ENCODE measurements around the gene SURF6. TPM values are rescaled to one million over a fixed set of nuclear protein-coding genes. Genes with fewer than 3 reads are reported as not detected.

Gene SURF6
- total RNA-seq, 1 experiment from 2014 or later = 56.3 TPM

DNA sequence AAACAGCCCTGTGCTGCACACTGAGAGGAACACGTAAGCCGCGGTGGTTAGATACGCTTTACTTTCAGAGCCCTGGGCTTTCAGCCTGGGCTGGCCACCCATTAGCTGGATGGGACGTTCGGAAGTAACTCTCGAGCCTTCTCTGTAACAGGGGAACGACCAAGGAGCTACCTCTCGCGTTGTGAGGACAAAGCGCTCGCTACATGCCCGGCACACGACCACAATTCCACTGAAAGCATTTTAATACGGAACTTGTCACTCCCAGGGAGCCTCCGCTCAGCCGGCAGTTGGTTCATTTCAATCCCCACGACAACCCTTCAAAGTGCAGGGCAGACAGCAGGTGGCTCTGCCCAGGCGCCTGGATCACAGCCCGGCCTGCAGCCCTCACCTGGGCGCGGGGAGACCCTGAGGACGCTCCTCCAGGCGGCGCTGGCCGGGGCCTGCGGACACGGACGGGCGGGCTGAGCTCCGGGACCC lies 19.9 kb upstream of the SURF6 start:
- Mint-ChIP-seq H3K4me3 (peak overlapping the region; percentile 92 to 96), H3K4me1 (peaks cover 11 to 12% of the 10 kb centered on the region in 2 experiments), H3K27ac (peak overlapping the region; percentile 72 to 95 (median 94); a peak in 5 of 7 replicates), H3K27me3 (ENCODE audit: low read depth) (no peaks in the 10 kb centered on the region), H3K9me3 (no peaks in the 10 kb centered on the region), H3K36me3 (ENCODE audit: insufficient read depth in 1 of 3, low read depth in 3 of 3) (peaks cover 18 to 57% (median 50%) of the 10 kb centered on the region in 3 experiments; a peak in 6 of 7 replicates)
- Histone ChIP-seq H3K23ac (ENCODE audit: insufficient read length, low read depth, low read length) (no peak overlapping the region), H2BK15ac (ENCODE audit: low read depth, low read length) (no peak overlapping the region), H3K79me1 (ENCODE audit: insufficient read depth, low read depth, low read length, poor library complexity, severe bottlenecking) (peaks cover 3% of the 10 kb centered on the region), H3K23me2 (ENCODE audit: insufficient read length, low read depth, low read length, poor library complexity, severe bottlenecking) (peaks cover 10% of the 10 kb centered on the region), H2BK5ac (ENCODE audit: insufficient read length, low read length) (no peak overlapping the region), H3K27ac (ENCODE audit: insufficient read length, low read depth, low read length) (no peak overlapping the region), H3T11ph (ENCODE audit: low read length) (no peak overlapping the region), H3K27me3 (ENCODE audit: insufficient read depth, low read length) (no peaks in the 10 kb centered on the region), H4K20me1 (ENCODE audit: control insufficient read depth, insufficient read depth, insufficient read length) (no peaks in the 10 kb centered on the region), H3K9ac (ENCODE audit: extremely low read depth, insufficient read length, low read length) (peak overlapping the region; percentile 45), H2BK20ac (ENCODE audit: low read depth, low read length, poor library complexity, severe bottlenecking) (no peak overlapping the region), H4K5ac (ENCODE audit: insufficient read length, low read depth, low read length) (no peak overlapping the region), H3K56ac (ENCODE audit: insufficient read length, low read depth, low read length) (no peak overlapping the region), H2AFZ (ENCODE audit: low read length) (no peak overlapping the region), H3K4me1 (ENCODE audit: insufficient read depth, low read length) (no peaks in the 10 kb centered on the region), H3K4ac (ENCODE audit: low read depth, low read length) (no peak overlapping the region), H4K91ac (ENCODE audit: insufficient read length, low read depth, low read length) (no peak overlapping the region), H3K79me2 (ENCODE audit: insufficient read depth, low read length) (no peaks in the 10 kb centered on the region; the same call in 1 of the 2 replicates), H2BK120ac (ENCODE audit: low read depth, low read length, poor library complexity, severe bottlenecking) (no peak overlapping the region), H3K4me2 (ENCODE audit: insufficient read depth, insufficient read length, low read length) (peak overlapping the region; percentile 60), H3K9me3 (ENCODE audit: control insufficient read depth, low read depth, low read length) (no peaks in the 10 kb centered on the region), H3K18ac (ENCODE audit: insufficient read length, low read depth, low read length) (no peak overlapping the region), H2AK5ac (ENCODE audit: insufficient read length, low read length) (no peak overlapping the region), H3K14ac (ENCODE audit: insufficient read depth, low read length) (no peak overlapping the region), H2BK12ac (ENCODE audit: insufficient read length, low read depth, low read length) (no peak overlapping the region), H4K8ac (replicated peaks; ENCODE audit: insufficient read length, low read depth, low read length) (no peak overlapping the region)
- TF ChIP-seq, protein P1, sequence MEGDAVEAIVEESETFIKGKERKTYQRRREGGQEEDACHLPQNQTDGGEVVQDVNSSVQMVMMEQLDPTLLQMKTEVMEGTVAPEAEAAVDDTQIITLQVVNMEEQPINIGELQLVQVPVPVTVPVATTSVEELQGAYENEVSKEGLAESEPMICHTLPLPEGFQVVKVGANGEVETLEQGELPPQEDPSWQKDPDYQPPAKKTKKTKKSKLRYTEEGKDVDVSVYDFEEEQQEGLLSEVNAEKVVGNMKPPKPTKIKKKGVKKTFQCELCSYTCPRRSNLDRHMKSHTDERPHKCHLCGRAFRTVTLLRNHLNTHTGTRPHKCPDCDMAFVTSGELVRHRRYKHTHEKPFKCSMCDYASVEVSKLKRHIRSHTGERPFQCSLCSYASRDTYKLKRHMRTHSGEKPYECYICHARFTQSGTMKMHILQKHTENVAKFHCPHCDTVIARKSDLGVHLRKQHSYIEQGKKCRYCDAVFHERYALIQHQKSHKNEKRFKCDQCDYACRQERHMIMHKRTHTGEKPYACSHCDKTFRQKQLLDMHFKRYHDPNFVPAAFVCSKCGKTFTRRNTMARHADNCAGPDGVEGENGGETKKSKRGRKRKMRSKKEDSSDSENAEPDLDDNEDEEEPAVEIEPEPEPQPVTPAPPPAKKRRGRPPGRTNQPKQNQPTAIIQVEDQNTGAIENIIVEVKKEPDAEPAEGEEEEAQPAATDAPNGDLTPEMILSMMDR (conservative IDR thresholded peaks at IDR 0.05) = no peak
- DNase-seq = no peak
- WGBS (ENCODE audit: extremely low coverage, insufficient read length, low lambda C conversion rate) = no CpG with 5 or more reads among the region's 31 CpGs

Measured in H9 (cell line).